ENCODE data around the gene RERE. TPM values are rescaled to one million over a fixed set of nuclear protein-coding genes. Genes with fewer than 3 reads are reported as not detected.

Gene RERE
- total and polyA plus RNA-seq, 2 donors (not counting 3 experiments of a cell fraction or from before 2014, with no cell fraction given) = 14.1 to 113 TPM

DNA sequence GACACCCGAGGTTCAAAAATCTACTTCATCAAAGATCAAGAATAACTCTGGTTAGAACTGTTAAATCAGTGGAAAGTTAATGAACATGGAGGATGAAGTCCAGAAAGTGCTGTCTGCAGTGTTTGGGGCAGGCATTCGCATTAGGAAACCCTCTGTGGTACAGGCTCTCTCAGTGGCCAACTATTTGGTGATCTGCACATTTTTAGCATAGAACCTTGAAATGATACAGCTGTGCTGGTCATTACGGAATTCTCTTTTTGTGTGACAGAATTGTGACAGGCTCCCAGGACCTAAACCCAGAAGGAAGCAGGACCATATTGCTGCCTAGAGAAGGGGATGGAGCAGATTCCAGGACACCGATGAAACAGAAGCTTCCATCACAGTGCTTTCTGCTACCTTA is 410.5 kb downstream of the RERE start:
- Histone ChIP-seq H4K20me1 (replicated peaks; ENCODE audit: control insufficient read depth, extremely low read depth, insufficient read depth, low read length) (no peaks in the 10 kb centered on the region), H3K79me2 (ENCODE audit: control insufficient read depth, insufficient read depth, low read length) (peaks cover 58% of the 10 kb centered on the region), H3K36me3 (ENCODE audit: control insufficient read depth in 2 of 2, extremely low read depth in 1 of 2, insufficient read depth in 2 of 2, low read length in 2 of 2) (peaks cover 0 to 3% of the 10 kb centered on the region in 2 experiments), H3K9me1 (replicated peaks; ENCODE audit: control insufficient read depth, extremely low read depth, insufficient read depth, low read length) (no peaks in the 10 kb centered on the region), H3K4me3 (replicated peaks in 1 of 3; ENCODE audit: insufficient read depth in 1 of 3, low read depth in 1 of 3, low read length in 3 of 3) (no peak overlapping the region), H3K4me1 (ENCODE audit: control insufficient read depth, extremely low read depth, insufficient read depth, low read length) (peaks cover 38% of the 10 kb centered on the region), H3K27ac (ENCODE audit: insufficient read depth, low read depth, low read length) (no peak overlapping the region), H2AFZ (ENCODE audit: low read depth, low read length) (no peak overlapping the region), H3K9me3 (replicated peaks; ENCODE audit: control insufficient read depth, insufficient read depth, low read length) (no peaks in the 10 kb centered on the region), H3K27me3 (ENCODE audit: control insufficient read depth in 2 of 2, insufficient read depth in 2 of 2, low read length in 2 of 2) (no peaks in the 10 kb centered on the region), H3K4me2 (ENCODE audit: insufficient read depth, low read length) (no peak overlapping the region), H3K9ac (replicated peaks; ENCODE audit: extremely low read depth, insufficient read depth, low read length) (no peak overlapping the region)
- ChIA-PET CTCF (interaction anchor here (1.1 to 1.8 kb wide), 5 partner anchors 14 to 320 kb away, joined by 3 to 5 read pairs (median 4); no protein-coding TSS in a partner anchor), POLR2A (no interaction called here)
- FAIRE-seq = no peak
- BruUV-seq (replicated peaks) = no TSS peak
- DNase-seq (ENCODE audit: low read depth, low spot score) = no peak
- dilution Hi-C loops (cut with MboI; ENCODE audit: extremely low pct_ligation_motif_present, low sequenced_read_pairs) (no loop called here), intact Hi-C loops (cut with micrococcal nuclease) (no loop called here)
- no peak for TF ChIP-seq POLR2AphosphoS5 (IDR thresholded peaks at IDR 0.05; ENCODE audit: insufficient read depth, low read depth, low read length)
- no peak for TF ChIP-seq GATA2 (IDR thresholded peaks at IDR 0.05; ENCODE audit: insufficient read depth, insufficient read length, low read depth, low read length)
- TF ChIP-seq, protein P1, sequence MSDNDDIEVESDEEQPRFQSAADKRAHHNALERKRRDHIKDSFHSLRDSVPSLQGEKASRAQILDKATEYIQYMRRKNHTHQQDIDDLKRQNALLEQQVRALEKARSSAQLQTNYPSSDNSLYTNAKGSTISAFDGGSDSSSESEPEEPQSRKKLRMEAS (IDR thresholded peaks at IDR 0.05; ENCODE audit: insufficient read depth, insufficient read length) = no peak
- TF ChIP-seq, protein P2, sequence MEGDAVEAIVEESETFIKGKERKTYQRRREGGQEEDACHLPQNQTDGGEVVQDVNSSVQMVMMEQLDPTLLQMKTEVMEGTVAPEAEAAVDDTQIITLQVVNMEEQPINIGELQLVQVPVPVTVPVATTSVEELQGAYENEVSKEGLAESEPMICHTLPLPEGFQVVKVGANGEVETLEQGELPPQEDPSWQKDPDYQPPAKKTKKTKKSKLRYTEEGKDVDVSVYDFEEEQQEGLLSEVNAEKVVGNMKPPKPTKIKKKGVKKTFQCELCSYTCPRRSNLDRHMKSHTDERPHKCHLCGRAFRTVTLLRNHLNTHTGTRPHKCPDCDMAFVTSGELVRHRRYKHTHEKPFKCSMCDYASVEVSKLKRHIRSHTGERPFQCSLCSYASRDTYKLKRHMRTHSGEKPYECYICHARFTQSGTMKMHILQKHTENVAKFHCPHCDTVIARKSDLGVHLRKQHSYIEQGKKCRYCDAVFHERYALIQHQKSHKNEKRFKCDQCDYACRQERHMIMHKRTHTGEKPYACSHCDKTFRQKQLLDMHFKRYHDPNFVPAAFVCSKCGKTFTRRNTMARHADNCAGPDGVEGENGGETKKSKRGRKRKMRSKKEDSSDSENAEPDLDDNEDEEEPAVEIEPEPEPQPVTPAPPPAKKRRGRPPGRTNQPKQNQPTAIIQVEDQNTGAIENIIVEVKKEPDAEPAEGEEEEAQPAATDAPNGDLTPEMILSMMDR (IDR thresholded peaks at IDR 0.05; ENCODE audit: extremely low read depth in 1 of 2, insufficient read depth in 1 of 2, low read depth in 1 of 2, low read length in 2 of 2) = no peak
- no peak for TF ChIP-seq POLR2A (IDR thresholded peaks at IDR 0.05; ENCODE audit: low read depth, low read length)
- TF ChIP-seq MYC (IDR thresholded peaks at IDR 0.05; ENCODE audit: low read depth, low read length) = no peak

DNA sequence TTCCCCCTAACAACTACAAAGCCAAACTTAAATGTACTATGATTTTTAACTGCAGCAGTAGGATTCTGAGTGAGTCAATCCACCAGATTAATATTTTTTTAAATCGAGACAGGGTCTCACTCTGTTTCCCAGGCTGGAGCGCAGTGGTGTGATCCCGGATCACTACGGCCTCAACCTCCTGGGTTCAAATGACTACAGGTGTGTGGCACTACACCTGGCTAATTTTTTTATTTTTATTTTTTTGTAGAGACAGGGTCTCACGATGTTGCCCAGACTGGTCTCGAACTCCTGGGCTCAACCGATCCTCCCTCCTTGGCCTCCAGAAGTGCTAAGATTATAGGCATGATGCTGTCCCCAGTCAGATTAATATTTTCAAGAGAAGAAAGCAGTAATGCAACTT is 411.4 kb downstream of the RERE start:
- Histone ChIP-seq H3K9ac (replicated peaks; ENCODE audit: extremely low read depth, insufficient read depth, low read length) (no peak overlapping the region), H4K20me1 (replicated peaks; ENCODE audit: control insufficient read depth, extremely low read depth, insufficient read depth, low read length) (no peaks in the 10 kb centered on the region), H3K27ac (ENCODE audit: insufficient read depth, low read depth, low read length) (no peak overlapping the region), H3K27me3 (ENCODE audit: control insufficient read depth in 2 of 2, insufficient read depth in 2 of 2, low read length in 2 of 2) (no peaks in the 10 kb centered on the region), H3K9me3 (replicated peaks; ENCODE audit: control insufficient read depth, insufficient read depth, low read length) (no peaks in the 10 kb centered on the region), H2AFZ (ENCODE audit: low read depth, low read length) (no peak overlapping the region), H3K4me2 (ENCODE audit: insufficient read depth, low read length) (no peak overlapping the region), H3K9me1 (replicated peaks; ENCODE audit: control insufficient read depth, extremely low read depth, insufficient read depth, low read length) (no peaks in the 10 kb centered on the region), H3K4me3 (replicated peaks in 1 of 3; ENCODE audit: insufficient read depth in 1 of 3, low read depth in 1 of 3, low read length in 3 of 3) (no peak overlapping the region), H3K36me3 (ENCODE audit: control insufficient read depth in 2 of 2, extremely low read depth in 1 of 2, insufficient read depth in 2 of 2, low read length in 2 of 2) (peaks cover 0 to 3% of the 10 kb centered on the region in 2 experiments), H3K79me2 (ENCODE audit: control insufficient read depth, insufficient read depth, low read length) (peaks cover 56% of the 10 kb centered on the region), H3K4me1 (ENCODE audit: control insufficient read depth, extremely low read depth, insufficient read depth, low read length) (peaks cover 28% of the 10 kb centered on the region)
- TF ChIP-seq, protein P2 (IDR thresholded peaks at IDR 0.05; ENCODE audit: extremely low read depth in 1 of 2, insufficient read depth in 1 of 2, low read depth in 1 of 2, low read length in 2 of 2) = no peak
- TF ChIP-seq, protein P1 (IDR thresholded peaks at IDR 0.05; ENCODE audit: insufficient read depth, insufficient read length) = no peak
- TF ChIP-seq MYC (IDR thresholded peaks at IDR 0.05; ENCODE audit: low read depth, low read length) (no peak), JUN (IDR thresholded peaks at IDR 0.05; ENCODE audit: borderline replicate concordance, insufficient read depth, insufficient read length, low read depth) (no peak), FOS (IDR thresholded peaks at IDR 0.05; ENCODE audit: borderline replicate concordance, insufficient read depth, low read length) (no peak), GATA2 (IDR thresholded peaks at IDR 0.05; ENCODE audit: insufficient read depth, insufficient read length, low read depth, low read length) (no peak), EZH2 (IDR thresholded peaks at IDR 0.05; ENCODE audit: borderline replicate concordance, low read depth, low read length, severe bottlenecking) (no peak), POLR2AphosphoS5 (IDR thresholded peaks at IDR 0.05; ENCODE audit: insufficient read depth, low read depth, low read length) (no peak), POLR2A (IDR thresholded peaks at IDR 0.05; ENCODE audit: low read depth, low read length) (no peak)
- dilution Hi-C loops (cut with MboI; ENCODE audit: extremely low pct_ligation_motif_present, low sequenced_read_pairs) = no loop called here
- ChIA-PET CTCF (no interaction called here), POLR2A (no interaction called here)
- FAIRE-seq = no peak
- BruUV-seq (replicated peaks) = no TSS peak
- DNase-seq (ENCODE audit: low read depth, low spot score) = no peak
- intact Hi-C loops (cut with micrococcal nuclease) = no loop called here
